Heart right ventricle (tissue), 16 donors: ENCODE measurements around the gene MAP3K19. TPM values are rescaled to one million over a fixed set of nuclear protein-coding genes. Genes with fewer than 3 reads are reported as not detected.

Source experiments
- ATAC-seq, 8 donors: fragments of 200-7000 bp; cut with Tn5 transposase; one replicate each; pipeline ENCODE4 v1.9.1; 2020; ENCODE audit warnings: mild to moderate bottlenecking in 8 of 8, moderate library complexity in 8 of 8, moderate number of reproducible peaks in 1 of 8
- DNase-seq, 2 donors: peaks; one replicate each; pipeline ENCODE4 v3.0.0-alpha.2; 2020
- H3K27ac ChIP-seq, 10 donors: fragments of 200-600 bp; sonication (generic) in 2 of 10; one replicate each; pipeline versions ENCODE4 v1.5.0 to v1.8.0; 2020 to 2022; ENCODE audit warnings: mild to moderate bottlenecking in 3 of 10
- H3K27me3 ChIP-seq, 7 donors: fragments of 200-600 bp; one replicate each; pipeline ENCODE4 v1.8.0; 2021 to 2022; ENCODE audit warnings: mild to moderate bottlenecking in 2 of 7
- H3K36me3 ChIP-seq, 9 donors: fragments of 200-600 bp; sonication (generic) in 1 of 9; one replicate each; pipeline versions ENCODE4 v1.5.0 to v1.8.0; 2020 to 2022; ENCODE audit warnings: mild to moderate bottlenecking in 2 of 9
- H3K4me1 ChIP-seq, 9 donors: fragments of 200-600 bp; sonication (generic) in 1 of 9; one replicate each; pipeline versions ENCODE4 v1.5.0 to v1.8.0; 2020 to 2022; ENCODE audit warnings: mild to moderate bottlenecking in 4 of 9
- H3K4me3 ChIP-seq, 10 donors: fragments of 200-600 bp; sonication (generic) in 2 of 10; one replicate each; pipeline versions ENCODE4 v1.5.0 to v1.8.0; 2020 to 2022; ENCODE audit warnings: mild to moderate bottlenecking in 7 of 10, moderate library complexity in 2 of 10
- H3K9me3 ChIP-seq, 11 donors: fragments of 200-600 bp in 10 of 11; sonication (generic) in 2 of 11; one replicate each; pipeline versions ENCODE4 v1.5.0 to v1.8.0; 2013 to 2022; ENCODE audit warnings: mild to moderate bottlenecking in 2 of 11, control low read depth in 1 of 11, moderate library complexity in 1 of 11
- WGBS, 2 donors: extraction: QIAGEN DNeasy Blood & Tissue Kit; methylation state at CpG; one replicate each; pipeline ENCODE4 v1.1.7; 2013; ENCODE audit warnings: inconsistent platforms in 1 of 2; 5-methylcytosine and 5-hydroxymethylcytosine counted together
- intact Hi-C, 10 donors: fragments of 100-400 bp; cut with DNase I; formaldehyde crosslinking; loops; one replicate each; pipeline versions ENCODE4 v1.11.1 to v1.14.2; 2022
- polyA plus RNA-seq, 2 donors: library from polyadenylated mRNA; stranded (reverse); fragments of 200-250 nt; gene quantifications; one replicate each; pipeline ENCODE4 v1.2.3, GENCODE V29; 2013
- total RNA-seq, 10 donors: library from RNA; stranded (reverse); fragmentation: NEBNext Ultra II Directional in 3 of 10; extraction: Animal tissue kit (Norgen Biotek cat#: 25700) in 3 of 10; gene quantifications; one replicate each; pipeline versions ENCODE4 v1.2.1 to v1.2.4, GENCODE V29; 2021 to 2023
- TF ChIP-seq, protein P1 (sequence below), 9 donors: fragments of 200-600 bp; sonication (generic) in 2 of 9; IDR thresholded peaks; one replicate each; pipeline versions ENCODE4 v1.5.0 to v1.8.0; 2021 to 2022; ENCODE audit warnings: antibody characterized with exemption in 9 of 9, mild to moderate bottlenecking in 5 of 9, moderate library complexity in 1 of 9
- donor health status: Arrhythmogenic right ventricular cardiomyopathy.
- donor health status: ischemic (EF 13 %, LVEDD 7.1; RV severe dilation, severe dysfunction).
- donor health status: healthy with polysubstance abuse.
- donor health status: DM: no; HTN: yes; CAD: no.
- donor health status: DM: no; HTN: no; CAD: no.
- donor health status: ischemic (EF 25% LVEDD 6.9; RV normal size, moderate dysfunction).
- donor health status: ischemic (EF 25% LVEDD 5.7; RV mildly dilated, moderate dysfunction).
- donor health status: healthy.
- donor health status: DM: yes; HTN: yes; CAD: no.
- donor health status: Ischemic cardiomyopathy.
- donor health status: ischemic (EF 35%, LVEDD 5.7; RV mildly dilated, moderate dysfunction).
- donor health status: nonischemic (EF 11% LVEDD 7.7; RV severe dilation, severe dysfunction).
- donor health status: DM: yes; HTN: yes; CAD: no.
- donor health status: PGD.
- donor health status: ischemic (EF 29% LVEDD 5.4; RV normal size, mild dysfunction).
- donor health status: nonischemic (EF 23%, LVEDD 6.1; RV moderate dilation, normal function).

MAP3K19 gene
- total and polyA plus RNA-seq, 12 donors: not detected

DNA sequence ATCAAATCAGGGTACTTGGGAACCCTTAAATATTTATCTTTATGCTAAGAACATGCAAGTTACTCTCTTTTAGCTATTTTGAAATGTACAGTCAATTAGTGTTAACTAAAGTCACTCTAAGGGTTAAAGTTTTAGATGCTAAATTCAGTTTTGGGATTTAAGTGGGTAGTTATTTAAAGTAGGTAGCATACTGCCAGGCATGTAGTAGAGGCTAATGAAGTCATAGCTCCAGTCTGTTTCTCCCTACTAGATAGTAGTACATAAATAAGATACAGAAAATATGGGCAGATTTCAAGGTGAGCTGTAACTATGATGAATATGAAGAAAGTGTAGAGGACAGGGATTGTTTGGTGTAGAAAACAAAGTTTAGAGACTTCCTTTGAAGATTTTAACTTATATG, 12.3 kb upstream of the MAP3K19 start:
- H3K4me3 ChIP-seq: no peak overlapping the region
- DNase-seq (no peak), ATAC-seq (peak in 6 of 8 donors; percentile 56 to 86 (median 64))
- H3K4me1 ChIP-seq: peaks cover 0 to 58% (median 31%) of the 10 kb centered on the region in 9 donors
- no peaks in the 10 kb centered on the region for H3K27me3 ChIP-seq
- TF ChIP-seq, protein P1, sequence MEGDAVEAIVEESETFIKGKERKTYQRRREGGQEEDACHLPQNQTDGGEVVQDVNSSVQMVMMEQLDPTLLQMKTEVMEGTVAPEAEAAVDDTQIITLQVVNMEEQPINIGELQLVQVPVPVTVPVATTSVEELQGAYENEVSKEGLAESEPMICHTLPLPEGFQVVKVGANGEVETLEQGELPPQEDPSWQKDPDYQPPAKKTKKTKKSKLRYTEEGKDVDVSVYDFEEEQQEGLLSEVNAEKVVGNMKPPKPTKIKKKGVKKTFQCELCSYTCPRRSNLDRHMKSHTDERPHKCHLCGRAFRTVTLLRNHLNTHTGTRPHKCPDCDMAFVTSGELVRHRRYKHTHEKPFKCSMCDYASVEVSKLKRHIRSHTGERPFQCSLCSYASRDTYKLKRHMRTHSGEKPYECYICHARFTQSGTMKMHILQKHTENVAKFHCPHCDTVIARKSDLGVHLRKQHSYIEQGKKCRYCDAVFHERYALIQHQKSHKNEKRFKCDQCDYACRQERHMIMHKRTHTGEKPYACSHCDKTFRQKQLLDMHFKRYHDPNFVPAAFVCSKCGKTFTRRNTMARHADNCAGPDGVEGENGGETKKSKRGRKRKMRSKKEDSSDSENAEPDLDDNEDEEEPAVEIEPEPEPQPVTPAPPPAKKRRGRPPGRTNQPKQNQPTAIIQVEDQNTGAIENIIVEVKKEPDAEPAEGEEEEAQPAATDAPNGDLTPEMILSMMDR (IDR thresholded peaks at IDR 0.05): no peak
- peak overlapping the region in 2 of 10 donors; percentile 41 to 52 for H3K27ac ChIP-seq
- intact Hi-C loops: loop anchor here in 1 of 10 donors (10.0 kb wide), 1 partner anchor 55 kb away; no protein-coding TSS in a partner anchor
- peaks cover 0 to 55% (median 19%) of the 10 kb centered on the region in 9 donors for H3K36me3 ChIP-seq
- H3K9me3 ChIP-seq: peaks cover 0 to 10% (median 0%) of the 10 kb centered on the region in 11 donors

DNA sequence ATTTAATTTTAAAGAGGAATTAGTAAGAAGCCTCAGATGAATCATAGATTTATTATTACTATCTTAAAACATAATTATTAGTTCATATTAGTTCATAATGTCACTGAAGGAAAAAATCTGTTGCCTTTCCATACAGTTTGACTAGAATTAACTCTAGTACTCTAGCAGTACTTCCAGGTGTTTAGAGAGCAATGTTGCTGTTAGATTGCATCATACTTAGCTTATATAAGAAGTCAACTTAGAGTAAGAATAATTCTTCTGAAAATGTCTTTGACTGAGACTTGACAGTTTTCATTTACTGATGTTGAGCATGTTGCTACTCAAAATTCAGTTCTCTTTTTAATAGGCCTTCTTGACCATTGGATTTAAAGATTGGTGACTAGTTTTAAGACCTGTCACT, 9.5 kb upstream of the MAP3K19 start:
- peaks cover 3 to 68% (median 40%) of the 10 kb centered on the region in 9 donors for H3K4me1 ChIP-seq
- TF ChIP-seq, protein P1 (IDR thresholded peaks at IDR 0.05): no peak
- no peak for ATAC-seq

DNA sequence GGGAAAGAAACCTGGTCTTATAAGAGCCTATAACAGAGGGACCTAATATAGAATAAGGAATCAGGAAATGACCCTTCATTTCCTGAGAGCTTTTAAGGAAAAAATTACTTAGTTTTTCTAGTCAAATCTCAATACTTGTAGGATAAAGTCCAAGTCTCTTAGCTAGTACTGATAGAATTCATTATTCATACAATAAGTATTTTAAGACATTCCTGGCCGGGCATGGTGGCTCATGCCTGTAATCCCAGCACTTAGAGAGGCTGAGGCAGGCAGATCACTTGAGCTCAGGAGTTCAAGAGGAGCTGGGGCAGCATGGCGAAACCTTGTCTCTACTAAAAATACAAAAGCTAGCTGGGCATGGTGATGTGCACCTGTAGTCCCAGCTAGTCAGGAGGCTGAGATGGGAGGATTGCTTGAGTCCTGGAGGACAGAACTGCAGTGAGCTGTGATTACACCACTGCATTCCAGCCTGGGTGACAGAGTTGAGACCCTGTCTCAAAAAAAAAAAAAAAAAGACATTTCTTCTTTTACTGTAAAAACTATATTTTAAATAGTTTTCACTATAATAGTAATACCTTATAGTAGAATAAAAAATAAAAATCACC, 8.0 kb upstream of the MAP3K19 start:
- no peak for DNase-seq
- TF ChIP-seq, protein P1 (IDR thresholded peaks at IDR 0.05): no peak
- ATAC-seq: no peak
- Histone ChIP-seq H3K9me3 (no peaks in the 10 kb centered on the region), H3K36me3 (peaks cover 0 to 25% (median 1%) of the 10 kb centered on the region in 9 donors), H3K27me3 (no peaks in the 10 kb centered on the region), H3K4me1 (peaks cover 3 to 72% (median 40%) of the 10 kb centered on the region in 9 donors), H3K27ac (peak overlapping the region in 5 of 10 donors; percentile 1 to 22 (median 13)), H3K4me3 (no peak overlapping the region)
- intact Hi-C loops: loop anchor here in 1 of 10 donors (10.0 kb wide), 1 partner anchor 60 kb away; no protein-coding TSS in a partner anchor
- 38 to 59% methylated on average over 2 of the region's 2 CpGs for WGBS, 2 donors

More for the DNA sequence above, 9.5 kb upstream of the MAP3K19 start:
- intact Hi-C loops: loop anchor here in 1 of 10 donors (10.0 kb wide), 1 partner anchor 58 kb away; no protein-coding TSS in a partner anchor
- Histone ChIP-seq H3K27me3 (no peaks in the 10 kb centered on the region), H3K4me3 (no peak overlapping the region), H3K36me3 (peaks cover 0 to 40% (median 16%) of the 10 kb centered on the region in 9 donors), H3K27ac (no peak overlapping the region), H3K9me3 (no peaks in the 10 kb centered on the region)
- DNase-seq: no peak

GRCh38 chr2:135052997-135053474, 5.8 kb upstream of the MAP3K19 start:
- H3K9me3 ChIP-seq: no peaks in the 10 kb centered on the region
- peak overlapping the region; percentile 80 to 97 (median 93) for H3K27ac ChIP-seq
- peak in 5 of 8 donors; percentile 14 to 35 (median 27) for ATAC-seq
- intact Hi-C loops: loop anchor here in 1 of 10 donors (10.0 kb wide), 1 partner anchor 62 kb away; no protein-coding TSS in a partner anchor
- no peaks in the 10 kb centered on the region for H3K27me3 ChIP-seq
- DNase-seq: no peak
- 5 to 10% methylated on average over 15 of the region's 15 CpGs for WGBS, 2 donors
- peak overlapping the region; percentile 50 to 92 (median 82) for H3K4me3 ChIP-seq
- peaks cover 3 to 56% (median 33%) of the 10 kb centered on the region in 9 donors for H3K4me1 ChIP-seq
- TF ChIP-seq, protein P1 (IDR thresholded peaks at IDR 0.05): no peak
- peaks cover 0 to 6% (median 0%) of the 10 kb centered on the region in 9 donors for H3K36me3 ChIP-seq
